ENCODE data around the gene AP1G1.
"Not testable (repeated sequence)": the region's sequence is repeated elsewhere in the genome, so short reads cannot be mapped to it uniquely, and the experiment has no call there.

AP1G1 gene

GRCh38 chr16:71698491-71698890, 110.1 kb downstream of the AP1G1 start:
- no peak for DNase-seq

DNA sequence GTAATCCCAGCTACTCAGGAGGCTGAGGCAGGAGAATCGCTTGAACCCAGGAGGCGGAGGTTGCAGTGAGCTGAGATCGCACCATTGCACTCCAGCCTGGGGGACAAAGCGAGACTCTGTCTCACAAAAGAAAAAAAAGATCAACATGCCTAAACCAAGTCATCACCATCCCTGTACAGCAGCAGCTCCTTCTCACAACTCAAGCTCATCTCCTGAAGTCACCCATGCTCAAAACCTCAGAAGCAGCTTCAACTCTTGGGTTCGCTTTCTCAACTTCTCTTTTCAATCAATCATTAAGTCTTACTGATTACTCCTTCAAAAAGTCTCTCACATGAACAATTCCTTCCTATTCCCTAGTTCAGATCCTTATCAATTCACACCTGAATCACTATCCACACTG, 115.5 kb downstream of the AP1G1 start:
- no peak for DNase-seq

GRCh38 chr16:71689901-71690300, 118.7 kb downstream of the AP1G1 start:
- no peak for DNase-seq

- DNase-seq, result no peak
Measured at GRCh38 chr16:71687861-71688260, 120.8 kb downstream of the AP1G1 start.

DNA sequence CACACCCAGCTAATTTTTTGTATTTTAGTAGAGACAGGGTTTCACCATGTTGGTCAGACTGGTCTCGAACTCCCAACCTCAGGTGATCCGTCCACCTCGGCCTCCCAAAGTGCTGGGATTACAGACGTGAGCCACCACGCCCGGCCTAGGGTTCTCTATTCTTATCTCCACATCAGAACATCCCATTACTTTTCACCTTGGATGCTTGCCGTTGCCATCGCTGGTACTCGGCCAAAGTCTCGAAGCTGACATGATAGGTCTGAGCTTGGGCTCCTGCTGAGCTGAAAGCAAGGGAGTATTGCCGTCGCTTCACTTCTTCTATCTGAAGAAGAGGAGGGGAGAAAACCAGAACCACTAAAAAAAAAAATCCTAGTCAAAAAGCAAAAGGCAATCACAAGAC, 124.4 kb downstream of the AP1G1 start:
- not testable (repeated sequence) for DNase-seq

- no peak for DNase-seq
Measured at GRCh38 chr16:71681360-71681759, 127.3 kb downstream of the AP1G1 start.
